Right lobe of liver (tissue), 6 donors: ENCODE measurements around the gene NUBPL. TPM values are rescaled to one million over a fixed set of nuclear protein-coding genes. Genes with fewer than 3 reads are reported as not detected.

Experiments used
- ATAC-seq, 4 donors: fragments of 200-7000 bp; cut with Tn5 transposase; one replicate each; pipeline ENCODE4 v1.9.1; 2020; ENCODE audit warnings: mild to moderate bottlenecking in 4 of 4, moderate library complexity in 4 of 4
- DNase-seq, 3 donors: peaks; one replicate each; pipeline ENCODE4 v3.0.0-alpha.2; 2020
- H3K27ac ChIP-seq, 3 donors: fragments of 200-600 bp; one replicate each; pipeline ENCODE4 v1.8.0; 2022
- H3K27me3 ChIP-seq, 2 donors: fragments of 200-600 bp; one replicate each; pipeline ENCODE4 v1.8.0; 2022
- H3K36me3 ChIP-seq, 4 donors: fragments of 200-600 bp; sonication (generic) in 1 of 4; one replicate each; pipeline versions ENCODE4 v1.5.1 to v1.8.0; 2017 to 2022; ENCODE audit warnings: control low read depth in 1 of 4
- H3K4me1 ChIP-seq, 4 donors: fragments of 200-600 bp; sonication (generic) in 1 of 4; one replicate each; pipeline versions ENCODE4 v1.5.1 to v1.8.0; 2017 to 2022; ENCODE audit warnings: control low read depth in 1 of 4
- H3K4me3 ChIP-seq, 3 donors: fragments of 200-600 bp; one replicate each; pipeline ENCODE4 v1.8.0; 2022
- H3K9me3 ChIP-seq, 4 donors: fragments of 200-600 bp; sonication (generic) in 1 of 4; one replicate each; pipeline versions ENCODE4 v1.5.1 to v1.8.0; 2017 to 2022; ENCODE audit warnings: control low read depth in 1 of 4
- CTCF ChIP-seq, 4 donors: fragments of 200-600 bp in 3 of 4; fragments of 450-650 bp in 1 of 4; IDR thresholded peaks; one replicate each; pipeline versions ENCODE4 v1.5.1 to v1.8.0; 2016 to 2022; ENCODE audit warnings: antibody characterized with exemption in 4 of 4, mild to moderate bottlenecking in 2 of 4
- POLR2A ChIP-seq: fragments of 450-650 bp; IDR thresholded peaks from one replicate; pipeline ENCODE4 v1.6.1; 2017; ENCODE audit warnings: antibody characterized with exemption, mild to moderate bottlenecking
- WGBS: methylation state at CpG from one replicate; pipeline ENCODE4 v1.1.6; 2018; ENCODE audit warnings: low coverage, low lambda C conversion rate; ENCODE audit not compliant: insufficient coverage; ENCODE audit errors: missing lambda C conversion rate; 5-methylcytosine and 5-hydroxymethylcytosine counted together
- intact Hi-C, 2 donors: fragments of 100-400 bp; cut with DNase I; formaldehyde crosslinking; loops; one replicate each; pipeline versions ENCODE4 v1.11.2 to v1.14.1; 2022
- total RNA-seq, 6 experiments: library from RNA; depleted of rRNA in 2 of 6; stranded (reverse); fragments of >200 nt in 2 of 6; fragmentation: NEBNext Ultra II Directional in 3 of 6; extraction: Animal tissue kit (Norgen Biotek cat#: 25700) in 3 of 6; gene quantifications; one replicate each; pipeline versions ENCODE4 v1.1.0 to v1.2.4, GENCODE V29; 2016 to 2023
- donor health status: DM: no; HTN: yes; CAD: no.
- donor health status: DM: no; HTN: no; CAD: no.
- donor health status: DM: no; HTN: no; CAD: no.
- donor health status: DM: no; HTN: yes; CAD: no.
- donor health status: DM: no; HTN: yes; CAD: no.

Gene NUBPL
- total RNA-seq, 6 experiments from 2014 or later: 6.3 to 9.5 (median 7.2) TPM

GRCh38 chr14:31827325-31827724 is 266.1 kb downstream of the NUBPL start:
- H3K9me3 ChIP-seq: no peaks in the 10 kb centered on the region
- H3K4me3 ChIP-seq: no peak overlapping the region
- intact Hi-C loops: no loop called here
- no peak overlapping the region for H3K27ac ChIP-seq
- no peaks in the 10 kb centered on the region for H3K27me3 ChIP-seq
- H3K4me1 ChIP-seq: no peaks in the 10 kb centered on the region
- no peaks in the 10 kb centered on the region for H3K36me3 ChIP-seq
- no peak for DNase-seq
- no peak for ATAC-seq
- TF ChIP-seq CTCF (IDR thresholded peaks at IDR 0.05) (no peak), POLR2A (no peak)

GRCh38 chr14:31828946-31829868 is 268.0 kb downstream of the NUBPL start:
- no peak for ATAC-seq
- H3K36me3 ChIP-seq: no peaks in the 10 kb centered on the region
- no peak overlapping the region for H3K4me3 ChIP-seq
- no peak overlapping the region for H3K27ac ChIP-seq
- intact Hi-C loops: no loop called here
- WGBS: 81% methylated on average over 3 of the region's 3 CpGs
- no peak for DNase-seq
- H3K9me3 ChIP-seq: no peaks in the 10 kb centered on the region
- no peak for TF ChIP-seq POLR2A
- TF ChIP-seq CTCF (IDR thresholded peaks at IDR 0.05): no peak
- H3K4me1 ChIP-seq: no peaks in the 10 kb centered on the region
- H3K27me3 ChIP-seq: no peaks in the 10 kb centered on the region

GRCh38 chr14:31834616-31835015 is 273.4 kb downstream of the NUBPL start:
- H3K36me3 ChIP-seq: no peaks in the 10 kb centered on the region
- no peaks in the 10 kb centered on the region for H3K27me3 ChIP-seq
- no peak overlapping the region for H3K27ac ChIP-seq
- intact Hi-C loops: no loop called here
- ATAC-seq: no peak
- H3K9me3 ChIP-seq: no peaks in the 10 kb centered on the region
- TF ChIP-seq CTCF (IDR thresholded peaks at IDR 0.05): no peak
- TF ChIP-seq POLR2A: no peak
- 20% methylated on average over 1 of the region's 1 CpG for WGBS
- no peak overlapping the region for H3K4me3 ChIP-seq
- H3K4me1 ChIP-seq: no peaks in the 10 kb centered on the region
- no peak for DNase-seq

GRCh38 chr14:31835049-31835448 is 273.8 kb downstream of the NUBPL start:
- TF ChIP-seq CTCF (IDR thresholded peaks at IDR 0.05) (no peak), POLR2A (no peak)
- Histone ChIP-seq H3K27me3 (no peaks in the 10 kb centered on the region), H3K4me1 (no peaks in the 10 kb centered on the region), H3K4me3 (no peak overlapping the region), H3K36me3 (no peaks in the 10 kb centered on the region), H3K27ac (no peak overlapping the region), H3K9me3 (no peaks in the 10 kb centered on the region)
- 88% methylated on average over 2 of the region's 2 CpGs for WGBS
- DNase-seq (no peak), ATAC-seq (no peak)
- intact Hi-C loops: no loop called here
